ENCODE data around the gene CDHR5.

CDHR5 gene

GRCh38 chr11:643849-644738 is 19.3 kb upstream of the CDHR5 start:
- no peak for DNase-seq (ENCODE audit: low read depth)

GRCh38 chr11:643366-643765 is 18.6 kb upstream of the CDHR5 start:
- no peak for DNase-seq (ENCODE audit: low read depth)

- DNase-seq (ENCODE audit: low read depth) = no peak
These were observed 17.1 kb upstream of the CDHR5 start for GRCh38 chr11:641806-642370.

- no peak for DNase-seq (ENCODE audit: low read depth)
These were observed 15.4 kb upstream of the CDHR5 start for GRCh38 chr11:640021-640706.

GRCh38 chr11:639332-639955 is 14.7 kb upstream of the CDHR5 start:
- DNase-seq (ENCODE audit: low read depth) = no peak

GRCh38 chr11:638631-639331 is 14.0 kb upstream of the CDHR5 start:
- DNase-seq (ENCODE audit: low read depth) = peak; percentile 40

GRCh38 chr11:637593-638521 is 13.1 kb upstream of the CDHR5 start:
- no peak for DNase-seq (ENCODE audit: low read depth)

- DNase-seq (ENCODE audit: low read depth) = no peak
These were observed 12.5 kb upstream of the CDHR5 start for GRCh38 chr11:637333-637592.

GRCh38 chr11:636511-637332 is 12.0 kb upstream of the CDHR5 start, which contains the start of gene DRD4:
Gene DRD4 (plus strand): TSS chr11:637269. CDS start chr11:637305, 36 bp downstream.
- no peak for DNase-seq (ENCODE audit: low read depth)

- no peak for DNase-seq (ENCODE audit: low read depth)
These were observed 11.3 kb upstream of the CDHR5 start for GRCh38 chr11:635945-636510.

- no peak for DNase-seq (ENCODE audit: low read depth)
These were observed 6.1 kb upstream of the CDHR5 start for GRCh38 chr11:630871-631270.

- DNase-seq (ENCODE audit: low read depth) = no peak
These were observed 4.5 kb upstream of the CDHR5 start for GRCh38 chr11:629237-629583.

GRCh38 chr11:628056-628455 is 3.3 kb upstream of the CDHR5 start:
- no peak for DNase-seq (ENCODE audit: low read depth)

GRCh38 chr11:627308-627576 is 2.5 kb upstream of the CDHR5 start:
- no peak for DNase-seq (ENCODE audit: low read depth)

- no peak for DNase-seq (ENCODE audit: low read depth)
These were observed 1.9 kb upstream of the CDHR5 start, which contains the start of gene SCT for GRCh38 chr11:626475-627307. Gene SCT (minus strand): TSS chr11:627181. CDS start chr11:627143, 38 bp downstream.

- no peak for DNase-seq (ENCODE audit: low read depth)
These were observed 997 bp upstream of the CDHR5 start for GRCh38 chr11:625636-626268.

GRCh38 chr11:623999-624704 is 603 bp downstream of the CDHR5 start:
- DNase-seq (ENCODE audit: low read depth) = no peak

- DNase-seq (ENCODE audit: low read depth) = no peak
These were observed 1.3 kb downstream of the CDHR5 start for GRCh38 chr11:623349-623869.
